HG02981 (cell line): Measurements from ENCODE around the gene NUP107.
A peak's percentile ranks its signal among the peaks of the same experiment; 100 is the strongest.

ENCODE experiments used
- ATAC-seq: cut with Tn5 transposase; IDR thresholded peaks from one replicate; pipeline ENCODE4 v1.9.1; 2021; ENCODE audit warnings: mild to moderate bottlenecking, moderate library complexity; ENCODE audit not compliant: unreplicated experiment

Gene NUP107

DNA sequence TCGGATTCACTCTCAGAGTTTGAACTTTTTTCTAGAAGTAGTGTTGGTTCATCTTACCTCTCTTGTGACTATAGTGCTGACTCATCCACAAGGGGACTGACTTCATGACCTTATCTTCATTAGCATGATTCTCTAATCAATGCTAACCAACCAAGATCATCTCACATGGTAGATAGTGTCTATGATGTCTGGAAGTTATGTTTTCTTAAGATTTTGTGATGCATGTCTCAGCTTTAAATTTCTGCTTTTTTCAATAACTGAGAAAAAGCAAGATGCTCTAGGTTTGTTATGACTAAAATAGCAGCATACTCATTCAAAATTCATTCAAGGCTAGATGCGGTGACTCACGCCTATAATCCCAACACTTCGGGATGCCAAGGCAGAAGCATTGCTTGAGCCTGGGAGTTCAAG lies 46.9 kb downstream of the NUP107 start:
- ATAC-seq: no peak

GRCh38 chr12:68739891-68740290 lies 53.1 kb downstream of the NUP107 start:
- ATAC-seq: no peak

DNA sequence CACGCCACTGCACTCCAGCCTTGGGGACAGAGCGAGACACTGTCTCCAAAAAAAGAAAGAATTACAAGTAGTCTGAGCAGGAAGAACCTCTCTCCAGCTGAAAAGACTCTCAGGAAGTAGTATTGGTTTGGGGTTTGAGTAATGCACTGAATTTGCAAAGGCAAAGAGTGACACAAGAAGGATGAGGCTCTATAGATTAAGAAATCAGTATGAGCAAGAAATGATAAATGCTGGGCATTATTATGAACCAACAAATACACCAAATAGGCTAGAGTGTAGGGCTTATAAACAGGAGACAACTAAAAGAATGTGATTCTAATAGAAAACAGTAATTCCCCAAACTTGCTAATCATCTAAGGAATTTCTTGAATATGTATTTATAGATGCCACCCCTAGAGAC lies 56.6 kb downstream of the NUP107 start:
- no peak for ATAC-seq

- no peak for ATAC-seq
Observed at GRCh38 chr12:68745376-68745903, 58.7 kb downstream of the NUP107 start.

DNA sequence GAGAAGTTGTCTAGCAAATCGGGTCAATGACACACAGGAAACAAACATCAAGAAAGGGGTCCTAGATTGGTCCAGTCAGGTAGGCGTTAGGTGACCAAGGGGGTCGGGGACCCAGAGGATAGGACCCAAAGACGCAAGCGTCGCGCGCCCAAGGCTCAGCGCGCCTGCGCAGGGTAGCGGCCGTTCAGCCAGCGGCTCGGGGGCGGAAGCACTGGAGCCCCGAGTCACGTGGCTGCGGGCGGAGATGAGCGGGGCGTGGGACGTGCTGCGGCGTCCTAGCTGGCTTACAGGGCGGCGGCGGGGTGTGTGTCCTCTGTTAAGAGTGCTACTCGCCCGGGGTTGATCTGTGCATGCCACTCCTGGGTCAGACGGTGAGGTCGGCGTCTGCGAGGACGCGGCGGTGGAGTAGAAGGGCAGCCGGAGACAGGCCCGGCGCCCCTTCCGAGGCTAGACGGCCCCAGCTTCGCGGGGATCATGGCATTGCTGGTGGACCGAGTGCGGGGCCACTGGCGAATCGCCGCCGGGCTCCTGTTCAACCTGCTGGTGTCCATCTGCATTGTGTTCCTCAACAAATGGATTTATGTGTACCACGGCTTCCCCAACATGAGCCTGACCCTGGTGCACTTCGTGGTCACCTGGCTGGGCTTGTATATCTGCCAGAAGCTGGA lies 59.3 kb downstream of the NUP107 start, which contains the start of gene SLC35E3:
Gene SLC35E3, plus strand, starts transcription at position 273 of the 668 bp plus-strand sequence. Its CDS starts 202 bp downstream, at position 475.
- peak; percentile 98 for ATAC-seq

DNA sequence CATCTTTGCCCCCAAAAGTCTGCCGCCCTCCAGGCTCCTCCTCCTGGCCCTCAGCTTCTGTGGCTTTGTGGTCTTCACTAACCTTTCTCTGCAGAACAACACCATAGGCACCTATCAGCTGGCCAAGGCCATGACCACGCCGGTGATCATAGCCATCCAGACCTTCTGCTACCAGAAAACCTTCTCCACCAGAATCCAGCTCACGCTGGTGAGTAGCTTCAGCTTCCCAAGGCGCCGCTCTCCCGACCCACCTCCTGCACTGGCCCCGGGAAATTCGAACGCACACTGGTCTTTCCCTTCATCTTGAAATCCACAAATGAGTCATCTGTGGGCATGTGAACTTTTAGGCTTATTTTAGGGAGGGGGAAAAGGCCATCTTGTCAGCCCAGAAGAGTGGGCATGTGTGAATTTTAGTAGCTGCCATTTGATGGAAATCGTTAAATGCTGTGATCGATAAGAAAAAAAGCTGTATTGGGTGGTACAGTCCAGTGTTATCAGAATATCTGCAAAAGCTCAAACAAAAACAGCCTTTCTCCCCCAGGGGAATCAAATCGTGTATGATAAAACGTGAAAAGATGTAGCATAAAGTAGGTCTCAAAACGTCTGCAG lies 59.9 kb downstream of the NUP107 start:
- peak; percentile 32 for ATAC-seq

DNA sequence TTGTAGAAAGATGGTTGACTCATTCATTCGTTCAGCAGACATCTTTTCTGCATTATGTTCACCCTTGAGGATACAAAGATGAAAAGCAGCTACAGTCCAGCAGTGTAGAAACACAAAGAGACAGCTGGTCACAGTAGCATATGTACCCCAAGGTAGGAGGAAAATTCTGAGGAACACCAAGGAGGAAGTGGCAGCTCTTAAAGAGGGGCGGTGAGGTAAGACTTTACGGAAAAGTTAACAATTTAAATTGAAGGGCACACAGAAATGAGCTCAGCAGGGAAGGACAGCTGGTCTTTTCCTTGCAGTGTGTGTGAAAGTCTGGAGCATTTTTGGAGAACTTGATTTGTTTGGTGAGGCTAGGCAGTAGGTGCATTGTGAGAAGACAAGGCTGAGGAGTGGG lies 62.7 kb downstream of the NUP107 start:
- ATAC-seq: no peak

DNA sequence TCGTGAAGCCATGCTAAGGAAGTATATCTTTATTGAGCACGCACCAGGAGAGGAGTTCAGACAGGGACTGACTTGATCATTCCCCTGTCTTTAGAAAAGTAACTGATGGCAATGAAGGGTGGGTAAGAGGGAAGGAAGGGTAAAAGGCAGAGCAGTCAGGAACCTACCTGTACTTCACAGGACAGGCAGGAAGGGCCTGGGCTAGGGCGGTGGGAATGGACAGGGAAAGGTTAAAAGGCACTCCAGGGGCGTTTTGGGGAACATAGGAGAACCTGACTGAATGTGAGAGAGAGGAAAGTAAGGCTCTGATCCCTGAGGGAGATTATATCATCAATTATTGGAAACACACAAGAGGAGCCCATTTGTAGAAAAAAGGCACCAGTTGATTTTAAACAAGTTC lies 63.1 kb downstream of the NUP107 start:
- ATAC-seq: no peak

DNA sequence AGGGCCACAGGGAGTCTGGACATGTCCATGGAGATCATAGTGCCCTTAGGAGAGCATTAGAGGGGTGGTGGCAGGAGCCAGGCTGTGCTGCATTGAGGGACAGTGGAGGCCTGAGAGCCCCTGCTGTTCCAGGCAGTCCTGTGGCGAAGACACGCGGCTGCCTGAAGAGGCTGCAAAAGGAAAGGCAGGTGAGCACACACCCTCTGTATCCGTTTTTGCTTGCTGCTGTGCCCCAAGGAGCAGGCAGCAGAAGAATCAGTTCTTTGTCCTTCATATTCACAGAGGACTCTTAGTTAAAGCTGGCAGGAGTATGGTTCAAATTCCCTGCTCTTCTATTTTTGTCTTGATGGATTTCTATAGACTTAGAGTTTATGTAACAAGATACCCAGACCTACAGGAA lies 63.7 kb downstream of the NUP107 start:
- ATAC-seq: no peak

DNA sequence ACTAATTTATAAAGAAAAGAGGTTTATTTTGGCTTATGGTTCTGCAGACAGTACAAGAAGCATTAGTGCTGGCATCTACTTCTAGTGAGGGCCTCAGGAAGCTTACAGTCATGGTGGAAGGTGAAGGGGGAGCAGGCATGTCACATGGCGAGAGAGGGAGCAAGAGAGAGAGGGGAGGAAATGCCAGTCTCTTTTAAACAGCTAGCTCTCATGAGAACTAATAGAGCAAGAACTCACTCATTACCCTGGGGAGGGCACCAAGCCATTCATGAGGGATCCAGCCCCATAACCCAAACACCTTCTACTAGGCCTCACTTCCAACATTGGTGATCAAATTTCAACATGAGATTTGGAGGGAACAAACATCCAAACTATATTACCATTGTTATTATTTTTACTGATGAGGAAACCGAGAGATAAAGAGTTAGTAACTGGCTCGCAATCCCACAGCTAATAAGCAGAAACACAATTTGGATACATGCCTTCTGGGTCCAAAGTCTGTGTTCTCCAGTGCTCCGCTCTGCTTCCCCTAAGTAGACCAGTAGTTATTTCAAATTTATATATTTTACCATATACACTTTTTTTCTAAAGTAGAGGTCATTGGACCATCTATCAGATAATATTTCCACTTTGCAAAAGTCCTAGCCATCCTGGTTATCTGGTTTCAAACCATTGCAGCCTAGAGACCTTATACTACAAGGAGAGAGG lies 68.9 kb downstream of the NUP107 start:
- ATAC-seq: no peak

DNA sequence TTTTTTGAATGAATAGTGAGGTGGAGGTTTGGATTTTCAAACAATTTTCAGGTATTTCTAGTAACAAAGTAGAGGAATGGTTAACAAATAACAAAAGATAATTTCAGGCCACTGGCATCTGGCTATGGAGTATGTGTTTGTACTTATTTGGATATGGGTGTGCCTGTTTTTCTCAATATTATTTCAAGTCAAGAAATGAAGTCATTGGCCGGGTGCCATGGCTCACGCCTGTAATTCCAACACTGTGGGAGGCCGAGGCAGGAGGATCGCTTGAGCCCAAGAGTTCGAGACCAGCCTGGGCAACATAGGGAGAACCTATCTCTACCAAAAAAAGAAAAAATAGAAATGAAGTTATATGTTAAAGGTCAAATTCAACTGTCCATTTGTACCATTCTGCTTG lies 73.1 kb downstream of the NUP107 start:
- no peak for ATAC-seq

- ATAC-seq: no peak
Observed at GRCh38 chr12:68760806-68761441, 74.1 kb downstream of the NUP107 start.

- no peak for ATAC-seq
Observed at GRCh38 chr12:68761442-68761812, 74.6 kb downstream of the NUP107 start.

DNA sequence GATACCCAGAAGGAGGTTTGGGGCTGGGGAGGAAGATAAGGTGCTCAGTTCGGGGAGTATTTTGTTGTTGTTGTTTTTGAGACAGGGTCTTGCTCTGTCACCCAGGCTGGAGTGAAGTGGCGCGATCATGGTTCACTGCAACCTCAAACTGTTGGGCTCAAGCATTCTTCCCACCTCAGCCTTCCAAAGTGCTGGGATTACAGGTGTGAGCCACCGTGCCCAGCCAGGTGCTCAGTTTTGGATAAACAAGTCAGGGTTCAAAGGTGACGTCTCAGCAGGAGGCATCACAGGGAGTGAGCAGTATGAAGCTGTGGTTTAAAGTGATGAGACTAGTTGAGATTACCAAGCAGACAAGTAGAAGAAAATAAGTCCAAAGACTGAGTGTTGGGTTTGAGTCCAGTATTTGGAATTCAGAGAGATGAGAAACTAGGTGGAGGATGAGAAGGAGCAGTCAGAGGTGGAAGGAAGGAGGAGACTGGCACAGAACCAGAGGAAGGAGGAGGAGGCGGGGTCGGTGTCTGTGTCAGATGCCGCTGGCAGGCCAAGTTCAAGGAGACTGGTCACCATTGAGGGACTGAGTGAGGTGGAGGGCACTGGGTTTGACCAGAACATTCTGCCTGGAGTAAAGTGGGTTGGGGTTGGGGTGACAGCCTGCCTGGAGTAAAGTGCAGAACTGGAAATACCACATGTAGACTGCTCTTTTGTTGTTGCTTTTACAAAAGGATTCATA lies 75.3 kb downstream of the NUP107 start:
- no peak for ATAC-seq

DNA sequence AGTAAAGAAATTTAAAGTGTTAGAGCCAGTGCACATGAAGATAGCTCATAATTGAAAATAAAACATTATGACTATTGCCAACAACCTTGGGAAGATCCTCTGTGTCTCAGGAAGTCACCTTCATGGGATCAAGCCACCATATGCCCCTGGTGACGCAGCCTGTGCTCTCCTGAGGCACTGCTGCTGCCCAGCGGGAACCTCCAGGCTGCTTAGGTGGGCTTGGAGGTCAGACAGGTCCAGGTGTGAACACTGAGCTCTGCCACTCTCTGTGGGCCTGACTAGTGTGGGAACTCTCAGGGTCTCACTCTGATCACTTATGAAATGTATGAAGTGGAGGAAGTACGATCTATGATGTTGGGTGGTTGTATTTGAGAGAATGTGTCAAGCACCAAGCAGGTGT lies 75.9 kb downstream of the NUP107 start:
- no peak for ATAC-seq

DNA sequence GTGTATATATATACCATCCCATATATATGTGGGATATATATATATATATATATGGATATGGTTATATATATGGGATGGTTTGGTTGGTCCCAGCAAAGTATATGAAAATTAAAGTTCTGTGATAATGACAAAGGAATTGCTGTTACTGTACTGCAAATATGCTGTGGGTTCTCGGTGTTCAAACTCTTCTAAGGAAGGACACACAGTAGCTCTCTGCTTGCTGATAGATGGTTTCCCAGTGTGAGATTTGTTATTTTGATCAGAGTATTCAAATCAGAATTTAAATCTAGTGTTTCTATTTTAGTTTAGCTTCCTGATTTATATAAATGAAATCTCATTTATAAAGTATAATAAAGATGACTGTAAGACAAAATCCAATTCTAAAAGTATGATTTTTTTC lies 78.9 kb downstream of the NUP107 start:
- ATAC-seq: no peak

- no peak for ATAC-seq
Observed at GRCh38 chr12:68766646-68767045, 79.9 kb downstream of the NUP107 start.

DNA sequence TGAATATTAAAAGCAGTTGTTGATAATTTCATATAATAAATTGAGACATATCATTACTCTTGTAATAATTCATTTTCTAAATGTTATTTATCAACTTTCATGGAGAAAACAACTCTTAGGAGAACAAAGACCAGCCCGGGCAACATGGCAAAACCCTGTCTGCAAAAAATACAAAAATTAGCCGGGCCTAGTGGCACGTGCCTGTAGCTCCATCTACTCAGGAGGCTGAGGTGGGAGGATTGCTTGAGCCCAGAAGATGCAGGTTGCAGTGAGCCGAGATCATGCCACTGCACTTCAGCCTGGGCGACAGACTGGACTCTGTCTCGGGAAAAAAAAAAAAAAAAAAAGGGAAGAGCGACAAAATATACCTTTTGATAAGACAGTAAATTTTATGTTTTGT lies 80.4 kb downstream of the NUP107 start:
- no peak for ATAC-seq

DNA sequence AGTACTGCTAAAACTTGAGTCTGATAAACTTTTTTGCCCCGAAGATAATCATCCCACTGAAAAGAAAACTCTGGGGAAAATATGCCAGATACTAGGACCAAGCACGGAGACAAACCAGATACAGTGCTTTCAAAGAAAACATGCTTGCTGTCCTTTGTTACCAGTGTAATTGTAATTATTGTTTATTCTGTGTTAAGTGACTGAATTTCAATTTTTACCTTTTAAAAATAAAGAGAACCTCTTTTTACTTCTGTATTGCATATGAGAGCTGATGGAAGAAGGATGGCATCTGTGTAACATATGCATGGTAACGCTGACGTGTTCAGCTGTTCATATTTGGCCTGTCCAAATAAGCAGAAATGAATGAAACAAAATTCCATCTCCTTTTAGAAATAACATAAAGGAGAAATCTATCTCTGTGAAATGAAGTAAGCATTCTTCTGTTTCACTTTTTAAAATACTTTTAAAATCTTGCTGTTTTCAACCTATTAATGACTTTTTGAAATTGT lies 81.7 kb downstream of the NUP107 start:
- no peak for ATAC-seq

GRCh38 chr12:68769941-68770340 lies 83.2 kb downstream of the NUP107 start:
- ATAC-seq: no peak
